Bronchial epithelial cell (primary cell): ENCODE measurements around the gene CCNY. TPM values are rescaled to one million over a fixed set of nuclear protein-coding genes. Genes with fewer than 3 reads are reported as not detected.
A peak's percentile ranks its signal among the peaks of the same experiment; 100 is the strongest.
"Not testable (repeated sequence)": the region's sequence is repeated elsewhere in the genome, so short reads cannot be mapped to it uniquely, and the experiment has no call there.

Experiments
- DNase-seq: peaks from one replicate; pipeline ENCODE4 v3.0.0-alpha.2; 2010; ENCODE audit warnings: low read depth
- FAIRE-seq: peaks from 2 replicates; lab custom pipeline; 2011; peaks lifted over from hg19 to GRCh38; lab: Jason Lieb, UNC
- H3K27me3 ChIP-seq: 2 replicates; pipeline ENCODE4 v1.5.1; 2011; ENCODE audit warnings: low read length; ENCODE audit not compliant: control insufficient read depth, insufficient read depth
- H3K36me3 ChIP-seq: 2 replicates; pipeline ENCODE4 v1.5.1; 2011; ENCODE audit warnings: low read length; ENCODE audit not compliant: control insufficient read depth, insufficient read depth
- H3K4me3 ChIP-seq: 2 replicates; pipeline ENCODE4 v1.5.1; 2011; ENCODE audit warnings: mild to moderate bottlenecking, low read depth, low read length, control low read depth
- CTCF ChIP-seq: IDR thresholded peaks from 2 replicates; pipeline ENCODE4 v1.5.1; 2011; ENCODE audit warnings: mild to moderate bottlenecking, moderate library complexity, low read length, control low read depth, inconsistent platforms; ENCODE audit not compliant: insufficient read depth, severe bottlenecking
- total RNA-seq: library from RNA; depleted of rRNA; stranded (reverse); fragments of >200 nt; gene quantifications from 2 replicates; pipeline ENCODE4 v1.2.1, GENCODE V29; 2014

CCNY gene
- total RNA-seq, 1 donor from 2014 or later: 66.3 TPM

GRCh38 chr10:35511647-35512046, 175.3 kb downstream of the CCNY start:
- H3K27me3 ChIP-seq: no peaks in the 10 kb centered on the region
- peaks cover 1% of the 10 kb centered on the region for H3K36me3 ChIP-seq
- no peak for DNase-seq
- no peak overlapping the region for H3K4me3 ChIP-seq
- TF ChIP-seq CTCF: no peak
- no peak for FAIRE-seq

GRCh38 chr10:35516102-35516670, 179.9 kb downstream of the CCNY start:
- Histone ChIP-seq H3K36me3 (no peaks in the 10 kb centered on the region), H3K4me3 (no peak overlapping the region), H3K27me3 (no peaks in the 10 kb centered on the region)
- DNase-seq (no peak), FAIRE-seq (no peak)
- no peak for TF ChIP-seq CTCF

- Histone ChIP-seq H3K36me3 (no peaks in the 10 kb centered on the region), H3K4me3 (no peak overlapping the region), H3K27me3 (no peaks in the 10 kb centered on the region)
- DNase-seq: peak; percentile 15
- FAIRE-seq: no peak
- no peak for TF ChIP-seq CTCF
Observed at GRCh38 chr10:35517431-35518181, 181.3 kb downstream of the CCNY start.

- FAIRE-seq, H3K4me3 ChIP-seq, H3K36me3 ChIP-seq, H3K27me3 ChIP-seq, DNase-seq: not testable (repeated sequence)
Observed at GRCh38 chr10:35518187-35518586, 181.9 kb downstream of the CCNY start.

GRCh38 chr10:35520996-35521395, 184.7 kb downstream of the CCNY start:
- no peak for DNase-seq
- no peak for FAIRE-seq
- H3K27me3 ChIP-seq: no peaks in the 10 kb centered on the region
- no peak for TF ChIP-seq CTCF
- H3K36me3 ChIP-seq: no peaks in the 10 kb centered on the region
- no peak overlapping the region for H3K4me3 ChIP-seq

- H3K36me3 ChIP-seq: no peaks in the 10 kb centered on the region
- DNase-seq (no peak), FAIRE-seq (no peak)
- no peaks in the 10 kb centered on the region for H3K27me3 ChIP-seq
- H3K4me3 ChIP-seq: no peak overlapping the region
- no peak for TF ChIP-seq CTCF
Observed at GRCh38 chr10:35523670-35524225, 187.4 kb downstream of the CCNY start.
